Immature natural killer cell (primary cell): ENCODE data around the gene CCT5. TPM values are rescaled to one million over a fixed set of nuclear protein-coding genes. Genes with fewer than 3 reads are reported as not detected.
"Not testable (repeated sequence)": the region's sequence is repeated elsewhere in the genome, so short reads cannot be mapped to it uniquely, and the experiment has no call there.

Experiments
- DNase-seq, 3 donors: peaks; one replicate each; pipeline ENCODE4 v3.0.0; 2022; ENCODE audit warnings: mixed read lengths in 1 of 3
- H3K27ac Mint-ChIP-seq, 6 donors: one replicate each; pipeline ENCODE4 v1.8.0; 2020; ENCODE audit warnings: mixed read lengths in 6 of 6, mild to moderate bottlenecking in 5 of 6, inconsistent platforms in 4 of 6, moderate library complexity in 3 of 6
- H3K27me3 Mint-ChIP-seq, 3 donors: one replicate each; pipeline ENCODE4 v1.8.0; 2020 to 2021; ENCODE audit warnings: low read depth in 3 of 3, mild to moderate bottlenecking in 3 of 3, mixed read lengths in 3 of 3, moderate library complexity in 3 of 3, inconsistent platforms in 1 of 3
- H3K36me3 Mint-ChIP-seq, 3 donors: one replicate each; pipeline ENCODE4 v1.8.0; 2020; ENCODE audit warnings: mixed read lengths in 3 of 3, inconsistent platforms in 2 of 3, mild to moderate bottlenecking in 2 of 3
- H3K4me1 Mint-ChIP-seq, 2 donors: one replicate each; pipeline ENCODE4 v1.8.0; 2020; ENCODE audit warnings: inconsistent platforms in 2 of 2, mild to moderate bottlenecking in 2 of 2, mixed read lengths in 2 of 2, moderate library complexity in 1 of 2
- H3K4me3 Mint-ChIP-seq, 5 donors: one replicate each; pipeline ENCODE4 v1.8.0; 2020; ENCODE audit warnings: mild to moderate bottlenecking in 5 of 5, mixed read lengths in 5 of 5, inconsistent platforms in 3 of 5, moderate library complexity in 3 of 5
- H3K9me3 Mint-ChIP-seq, 6 donors: one replicate each; pipeline ENCODE4 v1.8.0; 2020; ENCODE audit warnings: mild to moderate bottlenecking in 6 of 6, mixed read lengths in 6 of 6, inconsistent platforms in 4 of 6, moderate library complexity in 3 of 6
- polyA plus RNA-seq, 3 donors: library from polyadenylated mRNA; unstranded; fragments of 300-500 nt; fragmentation: Illumina TruSeq; gene quantifications; one replicate each; pipeline ENCODE4 v1.2.3, GENCODE V29; 2021

CCT5 gene
- polyA plus RNA-seq, 3 donors from 2014 or later: 182 to 227 (median 211) TPM

DNA sequence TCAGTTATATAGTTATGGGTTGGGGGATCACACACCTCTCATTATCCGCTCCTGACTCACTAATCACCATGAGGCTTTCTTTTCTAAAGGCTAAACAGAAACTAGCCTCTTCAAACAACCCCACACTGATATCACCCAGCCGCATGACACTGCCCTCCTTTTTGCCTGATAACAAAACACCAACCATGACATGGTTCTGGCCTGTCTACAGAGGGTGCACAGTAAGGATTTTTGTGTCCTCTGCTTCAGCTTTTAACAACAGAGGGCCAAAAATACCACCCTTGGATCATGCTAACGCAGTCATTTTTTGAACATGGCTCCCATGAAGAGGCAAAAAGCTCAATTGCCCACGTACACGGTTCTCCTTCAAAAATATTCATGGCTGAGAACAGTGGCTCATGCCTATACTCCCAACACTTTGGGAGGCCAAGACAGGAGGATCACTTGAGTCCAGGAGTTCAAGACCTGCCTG lies 53.7 kb downstream of the CCT5 start:
- H3K36me3 Mint-ChIP-seq: no peaks in the 10 kb centered on the region
- peaks cover 10 to 11% of the 10 kb centered on the region in 2 donors for H3K4me1 Mint-ChIP-seq
- no peak for DNase-seq
- no peak overlapping the region for H3K4me3 Mint-ChIP-seq
- no peak overlapping the region for H3K27ac Mint-ChIP-seq
- H3K27me3 Mint-ChIP-seq: peaks cover 2 to 20% (median 8%) of the 10 kb centered on the region in 3 donors
- H3K9me3 Mint-ChIP-seq: no peaks in the 10 kb centered on the region

- H3K36me3 Mint-ChIP-seq: no peaks in the 10 kb centered on the region
These were observed 54.9 kb downstream of the CCT5 start for GRCh38 chr5:10304932-10305331.

GRCh38 chr5:10306114-10306513 lies 56.0 kb downstream of the CCT5 start:
- H3K9me3 Mint-ChIP-seq: no peaks in the 10 kb centered on the region
- H3K36me3 Mint-ChIP-seq: no peaks in the 10 kb centered on the region
- DNase-seq: no peak
- H3K27ac Mint-ChIP-seq: no peak overlapping the region
- peak overlapping the region in 2 of 5 donors; percentile 55 to 77 for H3K4me3 Mint-ChIP-seq
- peaks cover 2 to 25% (median 8%) of the 10 kb centered on the region in 3 donors for H3K27me3 Mint-ChIP-seq
- peaks cover 10 to 11% of the 10 kb centered on the region in 2 donors for H3K4me1 Mint-ChIP-seq

More at GRCh38 chr5:10304932-10305331, 54.9 kb downstream of the CCT5 start:
- Mint-ChIP-seq H3K27me3 (peaks cover 2 to 25% (median 8%) of the 10 kb centered on the region in 3 donors), H3K4me3 (no peak overlapping the region), H3K9me3 (no peaks in the 10 kb centered on the region), H3K27ac (no peak overlapping the region), H3K4me1 (peaks cover 10 to 11% of the 10 kb centered on the region in 2 donors)
- no peak for DNase-seq

DNA sequence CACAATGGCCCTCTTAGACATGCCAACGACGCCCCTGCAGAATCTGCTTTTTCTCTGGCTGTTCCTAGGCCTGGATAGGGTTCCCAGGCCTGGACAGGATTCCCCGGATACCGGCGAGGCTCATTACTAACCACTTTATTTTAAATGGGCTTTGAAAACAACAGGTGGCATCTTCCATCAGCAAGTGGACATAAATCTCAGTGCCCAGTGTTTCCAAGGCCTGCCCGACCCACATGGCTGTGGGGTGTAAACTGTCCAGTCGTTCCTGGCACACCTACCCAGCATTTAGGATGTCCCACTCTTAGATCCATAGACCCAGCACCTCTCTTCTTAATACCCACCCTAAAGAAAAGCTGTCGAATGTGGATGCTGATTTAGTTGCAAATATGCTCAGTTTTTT lies 56.7 kb downstream of the CCT5 start:
- H3K4me3 Mint-ChIP-seq: peak overlapping the region; percentile 77 to 90 (median 87)
- H3K36me3 Mint-ChIP-seq: no peaks in the 10 kb centered on the region
- H3K9me3 Mint-ChIP-seq: no peaks in the 10 kb centered on the region
- peaks cover 2 to 25% (median 8%) of the 10 kb centered on the region in 3 donors for H3K27me3 Mint-ChIP-seq
- H3K4me1 Mint-ChIP-seq: peaks cover 10 to 11% of the 10 kb centered on the region in 2 donors
- no peak for DNase-seq
- peak overlapping the region in 1 of 6 donors; percentile 22 for H3K27ac Mint-ChIP-seq

- H3K27ac Mint-ChIP-seq: peak within 1 kb of the TSS in 2 of 6 donors; percentile 22 to 26
- peak; percentile 10 to 13 (median 12) for DNase-seq
- H3K27me3 Mint-ChIP-seq: peaks cover 2 to 25% (median 8%) of the 10 kb centered on the region in 3 donors
- H3K36me3 Mint-ChIP-seq: no peaks in the 10 kb centered on the region
- H3K4me1 Mint-ChIP-seq: peaks cover 10 to 11% of the 10 kb centered on the region in 2 donors
- H3K4me3 Mint-ChIP-seq: peak within 1 kb of the TSS; percentile 77 to 90 (median 87)
- H3K9me3 Mint-ChIP-seq: no peaks in the 10 kb centered on the region
These were observed 57.4 kb downstream of the CCT5 start, which contains the start of gene CMBL for GRCh38 chr5:10307206-10308148. TSS of gene CMBL (minus strand) at chr5:10307902. CDS start at chr5:10290762, 17,140 bp downstream.

DNA sequence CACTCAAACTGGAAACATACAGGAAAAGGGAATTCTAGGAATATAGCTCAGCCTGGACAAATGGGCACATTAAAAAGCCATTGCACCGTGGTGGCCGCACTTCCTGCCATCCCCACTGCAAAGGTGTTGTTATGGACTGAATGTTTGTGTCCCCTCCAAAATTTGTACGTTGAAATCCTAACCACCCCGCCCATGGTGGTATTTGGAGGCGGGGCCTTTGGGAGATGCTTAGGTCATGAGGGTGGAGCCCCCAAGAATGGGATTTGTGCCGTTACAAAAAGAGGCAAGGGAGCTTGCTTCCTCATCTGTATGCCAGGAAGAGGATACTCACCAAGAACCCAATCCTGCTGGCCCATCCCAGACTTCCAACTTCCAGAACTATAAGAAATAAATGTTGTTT lies 58.8 kb downstream of the CCT5 start:
- Mint-ChIP-seq H3K4me1 (peaks cover 10 to 11% of the 10 kb centered on the region in 2 donors), H3K27ac (no peak overlapping the region), H3K4me3 (peak overlapping the region; percentile 38 to 73 (median 50)), H3K36me3 (no peaks in the 10 kb centered on the region), H3K27me3 (peaks cover 2 to 23% (median 8%) of the 10 kb centered on the region in 3 donors), H3K9me3 (no peaks in the 10 kb centered on the region)
- DNase-seq: no peak

GRCh38 chr5:10310066-10310779 lies 60.1 kb downstream of the CCT5 start:
- Mint-ChIP-seq H3K4me3 (no peak overlapping the region), H3K9me3 (no peaks in the 10 kb centered on the region), H3K27ac (no peak overlapping the region), H3K36me3 (no peaks in the 10 kb centered on the region), H3K27me3 (peaks cover 2 to 21% (median 8%) of the 10 kb centered on the region in 3 donors), H3K4me1 (peaks cover 10 to 11% of the 10 kb centered on the region in 2 donors)
- no peak for DNase-seq

- DNase-seq, H3K4me3 Mint-ChIP-seq, H3K9me3 Mint-ChIP-seq, H3K36me3 Mint-ChIP-seq: not testable (repeated sequence)
- H3K27ac Mint-ChIP-seq: peak overlapping the region in 1 of 6 donors; percentile 38
- peaks cover 2 to 22% (median 8%) of the 10 kb centered on the region in 3 donors for H3K27me3 Mint-ChIP-seq
- H3K4me1 Mint-ChIP-seq: peaks cover 10 to 11% of the 10 kb centered on the region in 2 donors
These were observed 60.9 kb downstream of the CCT5 start for GRCh38 chr5:10310835-10311570.

GRCh38 chr5:10311595-10312425 lies 61.7 kb downstream of the CCT5 start:
- no peaks in the 10 kb centered on the region for H3K36me3 Mint-ChIP-seq
- H3K27me3 Mint-ChIP-seq: peaks cover 2 to 18% (median 7%) of the 10 kb centered on the region in 3 donors
- H3K9me3 Mint-ChIP-seq: no peaks in the 10 kb centered on the region
- H3K4me1 Mint-ChIP-seq: peaks cover 6 to 8% of the 10 kb centered on the region in 2 donors
- no peak for DNase-seq
- peak overlapping the region in 2 of 6 donors; percentile 32 for H3K27ac Mint-ChIP-seq
- no peak overlapping the region for H3K4me3 Mint-ChIP-seq

- DNase-seq: no peak
These were observed 65.1 kb downstream of the CCT5 start for GRCh38 chr5:10315201-10315600.

More at GRCh38 chr5:10315201-10315600, 65.1 kb downstream of the CCT5 start:
- Mint-ChIP-seq H3K9me3 (no peaks in the 10 kb centered on the region), H3K4me3 (no peak overlapping the region), H3K36me3 (no peaks in the 10 kb centered on the region), H3K4me1 (no peaks in the 10 kb centered on the region), H3K27me3 (peaks cover 0 to 3% (median 2%) of the 10 kb centered on the region in 3 donors), H3K27ac (no peak overlapping the region)
